Measurements from ENCODE around the gene KDSR.

DNA sequence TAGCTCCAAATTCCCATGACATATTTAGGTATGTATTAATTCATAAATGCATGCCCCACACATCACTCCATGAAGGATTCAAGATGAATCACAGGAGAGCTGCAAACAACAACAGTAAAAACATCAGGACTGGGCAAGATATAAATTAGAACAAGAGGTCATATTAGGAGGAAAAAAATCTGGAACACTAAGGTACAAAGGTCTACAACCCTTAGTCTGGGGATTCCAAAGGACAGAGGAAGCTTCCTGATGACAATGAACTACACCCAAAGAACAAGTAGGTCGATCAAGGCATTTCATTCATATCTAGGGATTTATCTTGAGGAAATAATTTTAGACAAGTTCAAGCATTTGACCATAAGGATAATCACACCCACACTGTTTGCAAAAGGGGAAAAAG is 40.7 kb upstream of the KDSR start:
- no peak for TF ChIP-seq POLR2AphosphoS5 (IDR thresholded peaks at IDR 0.05; ENCODE audit: low read depth, low read length)
- TF ChIP-seq POLR2A (IDR thresholded peaks at IDR 0.05; ENCODE audit: low read depth, low read length) = no peak

All from GM12892 (cell line).